Brain pericyte (primary cell): ENCODE data around the gene C14orf39.
"Not testable (repeated sequence)": the region's sequence is repeated elsewhere in the genome, so short reads cannot be mapped to it uniquely, and the experiment has no call there.

ENCODE experiments used
- DNase-seq: peaks from one replicate; pipeline ENCODE4 v3.0.0-alpha.2; 2012; ENCODE audit warnings: low read depth, low spot score

C14orf39 gene

GRCh38 chr14:60495946-60496345 is 10.1 kb upstream of the C14orf39 start:
- DNase-seq = no peak

- no peak for DNase-seq
Observed at GRCh38 chr14:60490270-60490669, 4.4 kb upstream of the C14orf39 start.

GRCh38 chr14:60488175-60488574 is 2.3 kb upstream of the C14orf39 start:
- no peak for DNase-seq

- no peak for DNase-seq
Observed at GRCh38 chr14:60487211-60487610, 1.3 kb upstream of the C14orf39 start.

GRCh38 chr14:60485057-60485597 is 736 bp downstream of the C14orf39 start:
- no peak for DNase-seq

- no peak for DNase-seq
Observed at GRCh38 chr14:60482743-60483142, 3.1 kb downstream of the C14orf39 start.

GRCh38 chr14:60480248-60480647 is 5.6 kb downstream of the C14orf39 start:
- DNase-seq = not testable (repeated sequence)

GRCh38 chr14:60455875-60456274 is 30.0 kb downstream of the C14orf39 start:
- DNase-seq = no peak

- DNase-seq = no peak
Observed at GRCh38 chr14:60430276-60430675, 55.6 kb downstream of the C14orf39 start.

GRCh38 chr14:60420050-60420449 is 65.8 kb downstream of the C14orf39 start:
- DNase-seq = no peak

GRCh38 chr14:60397550-60397949 is 88.3 kb downstream of the C14orf39 start:
- DNase-seq = not testable (repeated sequence)

GRCh38 chr14:60396718-60397343 is 89.0 kb downstream of the C14orf39 start:
- DNase-seq = no peak
